ENCODE results near the gene AQP2.

- TF ChIP-seq CTCF (conservative IDR thresholded peaks at IDR 0.05; ENCODE audit: low read depth in 2 of 2) = no peak
- TF ChIP-seq EZH2 (IDR thresholded peaks at IDR 0.05; ENCODE audit: low read depth, unreplicated experiment) = no peak
- TF ChIP-seq, protein P1, sequence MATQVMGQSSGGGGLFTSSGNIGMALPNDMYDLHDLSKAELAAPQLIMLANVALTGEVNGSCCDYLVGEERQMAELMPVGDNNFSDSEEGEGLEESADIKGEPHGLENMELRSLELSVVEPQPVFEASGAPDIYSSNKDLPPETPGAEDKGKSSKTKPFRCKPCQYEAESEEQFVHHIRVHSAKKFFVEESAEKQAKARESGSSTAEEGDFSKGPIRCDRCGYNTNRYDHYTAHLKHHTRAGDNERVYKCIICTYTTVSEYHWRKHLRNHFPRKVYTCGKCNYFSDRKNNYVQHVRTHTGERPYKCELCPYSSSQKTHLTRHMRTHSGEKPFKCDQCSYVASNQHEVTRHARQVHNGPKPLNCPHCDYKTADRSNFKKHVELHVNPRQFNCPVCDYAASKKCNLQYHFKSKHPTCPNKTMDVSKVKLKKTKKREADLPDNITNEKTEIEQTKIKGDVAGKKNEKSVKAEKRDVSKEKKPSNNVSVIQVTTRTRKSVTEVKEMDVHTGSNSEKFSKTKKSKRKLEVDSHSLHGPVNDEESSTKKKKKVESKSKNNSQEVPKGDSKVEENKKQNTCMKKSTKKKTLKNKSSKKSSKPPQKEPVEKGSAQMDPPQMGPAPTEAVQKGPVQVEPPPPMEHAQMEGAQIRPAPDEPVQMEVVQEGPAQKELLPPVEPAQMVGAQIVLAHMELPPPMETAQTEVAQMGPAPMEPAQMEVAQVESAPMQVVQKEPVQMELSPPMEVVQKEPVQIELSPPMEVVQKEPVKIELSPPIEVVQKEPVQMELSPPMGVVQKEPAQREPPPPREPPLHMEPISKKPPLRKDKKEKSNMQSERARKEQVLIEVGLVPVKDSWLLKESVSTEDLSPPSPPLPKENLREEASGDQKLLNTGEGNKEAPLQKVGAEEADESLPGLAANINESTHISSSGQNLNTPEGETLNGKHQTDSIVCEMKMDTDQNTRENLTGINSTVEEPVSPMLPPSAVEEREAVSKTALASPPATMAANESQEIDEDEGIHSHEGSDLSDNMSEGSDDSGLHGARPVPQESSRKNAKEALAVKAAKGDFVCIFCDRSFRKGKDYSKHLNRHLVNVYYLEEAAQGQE (IDR thresholded peaks at IDR 0.05; ENCODE audit: unreplicated experiment) = no peak
- TF ChIP-seq EZH2phosphoT487 (IDR thresholded peaks at IDR 0.05; ENCODE audit: unreplicated experiment) = no peak
- TF ChIP-seq POLR2AphosphoS5 (IDR thresholded peaks at IDR 0.05; ENCODE audit: low read depth) = no peak
- no peak for TF ChIP-seq ZNF331 (CRISPR knock-in tag; IDR thresholded peaks at IDR 0.05; ENCODE audit: low read depth)
- no peak for TF ChIP-seq ZNF114 (CRISPR knock-in tag; IDR thresholded peaks at IDR 0.05)
- no peak for TF ChIP-seq JUNB (IDR thresholded peaks at IDR 0.05; ENCODE audit: unreplicated experiment)
- no peak for TF ChIP-seq CREB1 (CRISPR knock-in tag; IDR thresholded peaks at IDR 0.05; ENCODE audit: low read depth)
- TF ChIP-seq, protein P2, sequence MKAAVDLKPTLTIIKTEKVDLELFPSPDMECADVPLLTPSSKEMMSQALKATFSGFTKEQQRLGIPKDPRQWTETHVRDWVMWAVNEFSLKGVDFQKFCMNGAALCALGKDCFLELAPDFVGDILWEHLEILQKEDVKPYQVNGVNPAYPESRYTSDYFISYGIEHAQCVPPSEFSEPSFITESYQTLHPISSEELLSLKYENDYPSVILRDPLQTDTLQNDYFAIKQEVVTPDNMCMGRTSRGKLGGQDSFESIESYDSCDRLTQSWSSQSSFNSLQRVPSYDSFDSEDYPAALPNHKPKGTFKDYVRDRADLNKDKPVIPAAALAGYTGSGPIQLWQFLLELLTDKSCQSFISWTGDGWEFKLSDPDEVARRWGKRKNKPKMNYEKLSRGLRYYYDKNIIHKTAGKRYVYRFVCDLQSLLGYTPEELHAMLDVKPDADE (IDR thresholded peaks at IDR 0.05) = no peak
- TF ChIP-seq, protein P3, sequence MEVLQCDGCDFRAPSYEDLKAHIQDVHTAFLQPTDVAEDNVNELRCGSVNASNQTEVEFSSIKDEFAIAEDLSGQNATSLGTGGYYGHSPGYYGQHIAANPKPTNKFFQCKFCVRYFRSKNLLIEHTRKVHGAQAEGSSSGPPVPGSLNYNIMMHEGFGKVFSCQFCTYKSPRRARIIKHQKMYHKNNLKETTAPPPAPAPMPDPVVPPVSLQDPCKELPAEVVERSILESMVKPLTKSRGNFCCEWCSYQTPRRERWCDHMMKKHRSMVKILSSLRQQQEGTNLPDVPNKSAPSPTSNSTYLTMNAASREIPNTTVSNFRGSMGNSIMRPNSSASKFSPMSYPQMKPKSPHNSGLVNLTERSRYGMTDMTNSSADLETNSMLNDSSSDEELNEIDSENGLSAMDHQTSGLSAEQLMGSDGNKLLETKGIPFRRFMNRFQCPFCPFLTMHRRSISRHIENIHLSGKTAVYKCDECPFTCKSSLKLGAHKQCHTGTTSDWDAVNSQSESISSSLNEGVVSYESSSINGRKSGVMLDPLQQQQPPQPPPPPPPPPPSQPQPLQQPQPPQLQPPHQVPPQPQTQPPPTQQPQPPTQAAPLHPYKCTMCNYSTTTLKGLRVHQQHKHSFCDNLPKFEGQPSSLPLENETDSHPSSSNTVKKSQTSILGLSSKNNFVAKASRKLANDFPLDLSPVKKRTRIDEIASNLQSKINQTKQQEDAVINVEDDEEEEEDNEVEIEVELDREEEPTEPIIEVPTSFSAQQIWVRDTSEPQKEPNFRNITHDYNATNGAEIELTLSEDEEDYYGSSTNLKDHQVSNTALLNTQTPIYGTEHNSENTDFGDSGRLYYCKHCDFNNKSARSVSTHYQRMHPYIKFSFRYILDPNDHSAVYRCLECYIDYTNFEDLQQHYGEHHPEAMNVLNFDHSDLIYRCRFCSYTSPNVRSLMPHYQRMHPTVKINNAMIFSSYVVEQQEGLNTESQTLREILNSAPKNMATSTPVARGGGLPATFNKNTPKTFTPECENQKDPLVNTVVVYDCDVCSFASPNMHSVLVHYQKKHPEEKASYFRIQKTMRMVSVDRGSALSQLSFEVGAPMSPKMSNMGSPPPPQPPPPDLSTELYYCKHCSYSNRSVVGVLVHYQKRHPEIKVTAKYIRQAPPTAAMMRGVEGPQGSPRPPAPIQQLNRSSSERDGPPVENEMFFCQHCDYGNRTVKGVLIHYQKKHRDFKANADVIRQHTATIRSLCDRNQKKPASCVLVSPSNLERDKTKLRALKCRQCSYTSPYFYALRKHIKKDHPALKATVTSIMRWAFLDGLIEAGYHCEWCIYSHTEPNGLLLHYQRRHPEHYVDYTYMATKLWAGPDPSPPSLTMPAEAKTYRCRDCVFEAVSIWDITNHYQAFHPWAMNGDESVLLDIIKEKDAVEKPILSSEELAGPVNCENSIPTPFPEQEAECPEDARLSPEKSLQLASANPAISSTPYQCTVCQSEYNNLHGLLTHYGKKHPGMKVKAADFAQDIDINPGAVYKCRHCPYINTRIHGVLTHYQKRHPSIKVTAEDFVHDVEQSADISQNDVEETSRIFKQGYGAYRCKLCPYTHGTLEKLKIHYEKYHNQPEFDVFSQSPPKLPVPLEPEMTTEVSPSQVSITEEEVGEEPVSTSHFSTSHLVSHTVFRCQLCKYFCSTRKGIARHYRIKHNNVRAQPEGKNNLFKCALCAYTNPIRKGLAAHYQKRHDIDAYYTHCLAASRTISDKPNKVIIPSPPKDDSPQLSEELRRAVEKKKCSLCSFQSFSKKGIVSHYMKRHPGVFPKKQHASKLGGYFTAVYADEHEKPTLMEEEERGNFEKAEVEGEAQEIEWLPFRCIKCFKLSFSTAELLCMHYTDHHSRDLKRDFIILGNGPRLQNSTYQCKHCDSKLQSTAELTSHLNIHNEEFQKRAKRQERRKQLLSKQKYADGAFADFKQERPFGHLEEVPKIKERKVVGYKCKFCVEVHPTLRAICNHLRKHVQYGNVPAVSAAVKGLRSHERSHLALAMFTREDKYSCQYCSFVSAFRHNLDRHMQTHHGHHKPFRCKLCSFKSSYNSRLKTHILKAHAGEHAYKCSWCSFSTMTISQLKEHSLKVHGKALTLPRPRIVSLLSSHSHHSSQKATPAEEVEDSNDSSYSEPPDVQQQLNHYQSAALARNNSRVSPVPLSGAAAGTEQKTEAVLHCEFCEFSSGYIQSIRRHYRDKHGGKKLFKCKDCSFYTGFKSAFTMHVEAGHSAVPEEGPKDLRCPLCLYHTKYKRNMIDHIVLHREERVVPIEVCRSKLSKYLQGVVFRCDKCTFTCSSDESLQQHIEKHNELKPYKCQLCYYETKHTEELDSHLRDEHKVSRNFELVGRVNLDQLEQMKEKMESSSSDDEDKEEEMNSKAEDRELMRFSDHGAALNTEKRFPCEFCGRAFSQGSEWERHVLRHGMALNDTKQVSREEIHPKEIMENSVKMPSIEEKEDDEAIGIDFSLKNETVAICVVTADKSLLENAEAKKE (CRISPR knock-in tag; IDR thresholded peaks at IDR 0.05) = no peak
- TF ChIP-seq STAT1 (IDR thresholded peaks at IDR 0.05; ENCODE audit: unreplicated experiment) = no peak
Measured at GRCh38 chr12:49982246-49983087, 31.9 kb downstream of the AQP2 start.

Measured in GM23338 (cell line).